SK-N-SH treated with all-trans-retinoic acid at 6 μM for 48 hours (cell line): Measurements from ENCODE around the gene EAPP.

Experiments used
- CREB5 ChIP-seq: fragments of 250-450 bp; sonication (Bioruptor Pico); IDR thresholded peaks from 2 replicates; pipeline ENCODE4 v1.5.1; 2020; ENCODE audit warnings: low read depth, mild to moderate bottlenecking, moderate library complexity
- CSDC2 ChIP-seq: fragments of 250-450 bp; sonication (Bioruptor Pico); IDR thresholded peaks from 2 replicates; pipeline ENCODE4 v1.5.0; 2020; ENCODE audit warnings: mild to moderate bottlenecking, moderate library complexity
- OSR1 ChIP-seq: fragments of 250-450 bp; sonication (Bioruptor Pico); IDR thresholded peaks from 2 replicates; pipeline ENCODE4 v1.8.0; 2022; ENCODE audit warnings: moderate library complexity, mild to moderate bottlenecking, inconsistent platforms
- RARB ChIP-seq: fragments of 250-450 bp; sonication (Bioruptor Pico); IDR thresholded peaks from 2 replicates; pipeline ENCODE4 v1.8.0; 2021; ENCODE audit warnings: mild to moderate bottlenecking, moderate library complexity
- SNAI2 ChIP-seq: fragments of 250-450 bp; sonication (Bioruptor Pico); IDR thresholded peaks from 2 replicates; pipeline ENCODE4 v1.5.0; 2020; ENCODE audit warnings: mild to moderate bottlenecking, moderate library complexity
- TCF4 ChIP-seq: fragments of 250-450 bp; sonication (Bioruptor Pico); IDR thresholded peaks from 2 replicates; pipeline ENCODE4 v1.8.0; 2021; ENCODE audit warnings: mild to moderate bottlenecking, moderate library complexity, borderline replicate concordance
- ZC3H10 ChIP-seq: fragments of 250-450 bp; sonication (Bioruptor Pico); IDR thresholded peaks from 2 replicates; pipeline ENCODE4 v1.5.1; 2021; ENCODE audit warnings: mild to moderate bottlenecking, moderate library complexity
- ZFP3 ChIP-seq: fragments of 250-450 bp; sonication (Bioruptor Pico); IDR thresholded peaks from 2 replicates; pipeline ENCODE4 v1.5.0; 2020; ENCODE audit warnings: mild to moderate bottlenecking, moderate library complexity
- ZNF565 ChIP-seq: fragments of 450-650 bp; formaldehyde crosslinking; conservative IDR thresholded peaks from 2 replicates; pipeline ENCODE4 v1.5.0; 2020; ENCODE audit warnings: low read depth, mild to moderate bottlenecking, moderate library complexity
- TF ChIP-seq, protein P1 (sequence below): fragments of 250-450 bp; sonication (Bioruptor Pico); IDR thresholded peaks from 2 replicates; pipeline ENCODE4 v1.5.0; 2020; ENCODE audit warnings: mild to moderate bottlenecking, moderate library complexity
- TF ChIP-seq, protein P2 (sequence below): fragments of 250-450 bp; sonication (Bioruptor Pico); IDR thresholded peaks from 2 replicates; pipeline ENCODE4 v1.5.1; 2021; ENCODE audit warnings: mild to moderate bottlenecking, moderate library complexity

GRCh38 chr14:34583525-34583924, 44.0 kb upstream of the EAPP start:
- TF ChIP-seq OSR1 (CRISPR knock-in tag) (no peak), CREB5 (CRISPR knock-in tag) (no peak), CSDC2 (CRISPR knock-in tag) (no peak), RARB (CRISPR knock-in tag) (no peak), SNAI2 (CRISPR knock-in tag) (no peak), ZFP3 (CRISPR knock-in tag) (no peak), TCF4 (no peak), ZNF565 (CRISPR knock-in tag) (no peak), ZC3H10 (CRISPR knock-in tag) (no peak)
- TF ChIP-seq, protein P1, sequence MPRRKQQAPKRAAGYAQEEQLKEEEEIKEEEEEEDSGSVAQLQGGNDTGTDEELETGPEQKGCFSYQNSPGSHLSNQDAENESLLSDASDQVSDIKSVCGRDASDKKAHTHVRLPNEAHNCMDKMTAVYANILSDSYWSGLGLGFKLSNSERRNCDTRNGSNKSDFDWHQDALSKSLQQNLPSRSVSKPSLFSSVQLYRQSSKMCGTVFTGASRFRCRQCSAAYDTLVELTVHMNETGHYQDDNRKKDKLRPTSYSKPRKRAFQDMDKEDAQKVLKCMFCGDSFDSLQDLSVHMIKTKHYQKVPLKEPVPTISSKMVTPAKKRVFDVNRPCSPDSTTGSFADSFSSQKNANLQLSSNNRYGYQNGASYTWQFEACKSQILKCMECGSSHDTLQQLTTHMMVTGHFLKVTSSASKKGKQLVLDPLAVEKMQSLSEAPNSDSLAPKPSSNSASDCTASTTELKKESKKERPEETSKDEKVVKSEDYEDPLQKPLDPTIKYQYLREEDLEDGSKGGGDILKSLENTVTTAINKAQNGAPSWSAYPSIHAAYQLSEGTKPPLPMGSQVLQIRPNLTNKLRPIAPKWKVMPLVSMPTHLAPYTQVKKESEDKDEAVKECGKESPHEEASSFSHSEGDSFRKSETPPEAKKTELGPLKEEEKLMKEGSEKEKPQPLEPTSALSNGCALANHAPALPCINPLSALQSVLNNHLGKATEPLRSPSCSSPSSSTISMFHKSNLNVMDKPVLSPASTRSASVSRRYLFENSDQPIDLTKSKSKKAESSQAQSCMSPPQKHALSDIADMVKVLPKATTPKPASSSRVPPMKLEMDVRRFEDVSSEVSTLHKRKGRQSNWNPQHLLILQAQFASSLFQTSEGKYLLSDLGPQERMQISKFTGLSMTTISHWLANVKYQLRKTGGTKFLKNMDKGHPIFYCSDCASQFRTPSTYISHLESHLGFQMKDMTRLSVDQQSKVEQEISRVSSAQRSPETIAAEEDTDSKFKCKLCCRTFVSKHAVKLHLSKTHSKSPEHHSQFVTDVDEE (CRISPR knock-in tag), result no peak
- TF ChIP-seq, protein P2, sequence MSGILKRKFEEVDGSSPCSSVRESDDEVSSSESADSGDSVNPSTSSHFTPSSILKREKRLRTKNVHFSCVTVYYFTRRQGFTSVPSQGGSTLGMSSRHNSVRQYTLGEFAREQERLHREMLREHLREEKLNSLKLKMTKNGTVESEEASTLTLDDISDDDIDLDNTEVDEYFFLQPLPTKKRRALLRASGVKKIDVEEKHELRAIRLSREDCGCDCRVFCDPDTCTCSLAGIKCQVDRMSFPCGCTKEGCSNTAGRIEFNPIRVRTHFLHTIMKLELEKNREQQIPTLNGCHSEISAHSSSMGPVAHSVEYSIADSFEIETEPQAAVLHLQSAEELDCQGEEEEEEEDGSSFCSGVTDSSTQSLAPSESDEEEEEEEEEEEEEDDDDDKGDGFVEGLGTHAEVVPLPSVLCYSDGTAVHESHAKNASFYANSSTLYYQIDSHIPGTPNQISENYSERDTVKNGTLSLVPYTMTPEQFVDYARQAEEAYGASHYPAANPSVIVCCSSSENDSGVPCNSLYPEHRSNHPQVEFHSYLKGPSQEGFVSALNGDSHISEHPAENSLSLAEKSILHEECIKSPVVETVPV, result no peak
